Skeletal muscle satellite cell (primary cell): ENCODE measurements around the gene ETV3.
A peak's percentile ranks its signal among the peaks of the same experiment; 100 is the strongest.

Source experiments
- H3K27me3 ChIP-seq: 2 replicates; pipeline ENCODE4 v1.7.0; 2013; ENCODE audit warnings: low read length; ENCODE audit not compliant: control insufficient read depth, insufficient read depth
- H3K36me3 ChIP-seq: 2 replicates; pipeline ENCODE4 v1.7.0; 2013; ENCODE audit warnings: mild to moderate bottlenecking, control low read depth, low read length; ENCODE audit not compliant: insufficient read depth
- H3K4me1 ChIP-seq: 2 replicates; pipeline ENCODE4 v1.7.0; 2013; ENCODE audit warnings: low read length; ENCODE audit not compliant: control insufficient read depth, insufficient read depth
- H3K4me2 ChIP-seq: 2 replicates; pipeline ENCODE4 v1.7.0; 2013; ENCODE audit warnings: mild to moderate bottlenecking, low read length
- H3K4me3 ChIP-seq: 2 replicates; pipeline ENCODE4 v1.7.0; 2013; ENCODE audit warnings: low read length
- H3K9ac ChIP-seq: 2 replicates; pipeline ENCODE4 v1.7.0; 2013; ENCODE audit warnings: mild to moderate bottlenecking, low read depth, low read length, moderate library complexity
- H3K9me3 ChIP-seq: replicated peaks from 2 replicates; pipeline ENCODE4 v1.7.0; 2013; ENCODE audit warnings: mild to moderate bottlenecking, control low read depth, low read length

ETV3 gene

DNA sequence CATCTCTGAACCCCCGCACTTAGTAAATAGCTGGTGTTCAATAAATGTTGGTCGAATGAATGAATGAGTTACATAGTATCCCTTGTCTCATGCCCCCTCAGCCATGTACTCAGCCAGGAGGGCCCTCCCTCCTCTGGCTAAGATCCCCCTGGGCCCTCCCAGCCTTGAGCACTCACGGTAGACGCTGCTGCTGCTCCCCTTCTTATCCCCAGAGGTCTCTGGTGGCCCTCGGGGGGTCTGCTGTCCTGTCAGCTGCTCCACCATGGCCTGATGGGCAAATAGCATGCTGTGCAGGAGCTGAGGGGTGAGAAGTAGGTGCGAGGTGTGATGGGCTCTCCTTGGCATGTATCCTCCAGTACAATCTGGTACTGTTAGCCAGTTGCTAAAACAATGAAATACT, 40.5 kb downstream of the ETV3 start:
- Histone ChIP-seq H3K4me2 (no peak overlapping the region), H3K4me3 (no peak overlapping the region), H3K9ac (no peak overlapping the region), H3K27me3 (peaks cover 9% of the 10 kb centered on the region), H3K36me3 (no peaks in the 10 kb centered on the region), H3K9me3 (no peaks in the 10 kb centered on the region), H3K4me1 (no peaks in the 10 kb centered on the region)

DNA sequence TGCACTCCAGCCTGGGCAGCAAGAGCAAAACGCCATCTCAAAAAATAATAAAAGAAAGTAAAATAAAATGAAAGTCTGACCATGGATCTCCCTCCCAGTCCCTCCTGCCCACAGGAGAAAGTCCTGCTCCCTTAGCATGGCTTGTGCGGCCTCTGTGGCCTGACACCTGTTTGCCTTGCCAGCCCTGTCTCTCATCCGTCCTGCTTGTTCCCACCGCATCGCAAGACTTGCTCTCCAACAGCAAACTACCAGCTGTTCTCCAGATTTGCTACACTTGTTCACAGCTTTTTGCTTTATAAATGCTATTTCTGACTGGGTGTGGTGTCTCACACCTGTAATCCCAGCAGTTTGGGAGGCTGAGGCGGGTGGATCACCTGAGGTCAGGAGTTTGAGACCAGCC, 41.3 kb downstream of the ETV3 start:
- Histone ChIP-seq H3K4me1 (no peaks in the 10 kb centered on the region), H3K4me2 (no peak overlapping the region), H3K27me3 (peaks cover 3% of the 10 kb centered on the region), H3K9me3 (no peaks in the 10 kb centered on the region), H3K9ac (no peak overlapping the region), H3K36me3 (no peaks in the 10 kb centered on the region), H3K4me3 (no peak overlapping the region)

DNA sequence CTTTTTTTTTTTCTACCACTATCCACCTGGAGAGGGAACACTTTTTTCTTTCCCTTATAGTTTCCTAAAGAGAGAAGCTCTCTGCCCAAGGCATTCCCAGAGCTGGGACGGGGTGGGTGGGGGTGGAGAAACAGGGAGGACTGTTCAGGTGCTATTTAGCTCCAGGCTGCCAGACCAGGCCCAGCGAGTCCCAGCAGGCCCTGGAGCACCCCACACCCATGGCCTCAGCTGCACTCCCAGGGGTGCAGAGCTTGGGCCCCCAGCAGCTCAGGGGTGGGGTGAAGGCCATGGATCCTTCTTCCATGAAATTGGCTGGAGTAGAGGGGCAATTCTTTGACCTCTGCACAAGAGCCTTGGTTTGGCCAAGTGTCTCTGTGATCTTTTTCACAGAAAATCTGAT, 42.6 kb downstream of the ETV3 start:
- Histone ChIP-seq H3K4me2 (no peak overlapping the region), H3K9ac (no peak overlapping the region), H3K9me3 (no peaks in the 10 kb centered on the region), H3K27me3 (peaks cover 6% of the 10 kb centered on the region), H3K36me3 (no peaks in the 10 kb centered on the region), H3K4me3 (no peak overlapping the region), H3K4me1 (no peaks in the 10 kb centered on the region)

DNA sequence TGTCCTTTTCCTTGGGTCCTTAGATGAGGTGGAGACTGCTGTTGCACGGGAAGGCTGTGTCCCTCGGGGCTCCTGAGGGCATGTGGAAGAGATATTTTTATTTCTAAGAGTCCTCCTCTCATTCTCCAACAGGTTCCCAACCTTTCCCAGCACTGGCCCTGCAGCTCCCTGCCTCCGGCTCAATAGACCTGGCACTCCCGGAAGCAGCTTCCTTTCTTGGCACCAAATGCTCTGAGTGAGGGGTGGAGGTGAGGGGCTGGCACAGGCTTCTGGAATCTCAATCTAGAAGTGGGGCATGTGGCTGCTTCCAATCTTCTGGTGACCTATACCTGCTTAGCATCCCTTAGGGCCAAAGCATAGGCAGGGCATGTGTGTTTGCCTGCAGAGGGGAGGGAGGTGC, 43.1 kb downstream of the ETV3 start:
- Histone ChIP-seq H3K4me2 (no peak overlapping the region), H3K9ac (no peak overlapping the region), H3K9me3 (no peaks in the 10 kb centered on the region), H3K36me3 (no peaks in the 10 kb centered on the region), H3K27me3 (peaks cover 6% of the 10 kb centered on the region), H3K4me3 (no peak overlapping the region), H3K4me1 (peaks cover 3% of the 10 kb centered on the region)

DNA sequence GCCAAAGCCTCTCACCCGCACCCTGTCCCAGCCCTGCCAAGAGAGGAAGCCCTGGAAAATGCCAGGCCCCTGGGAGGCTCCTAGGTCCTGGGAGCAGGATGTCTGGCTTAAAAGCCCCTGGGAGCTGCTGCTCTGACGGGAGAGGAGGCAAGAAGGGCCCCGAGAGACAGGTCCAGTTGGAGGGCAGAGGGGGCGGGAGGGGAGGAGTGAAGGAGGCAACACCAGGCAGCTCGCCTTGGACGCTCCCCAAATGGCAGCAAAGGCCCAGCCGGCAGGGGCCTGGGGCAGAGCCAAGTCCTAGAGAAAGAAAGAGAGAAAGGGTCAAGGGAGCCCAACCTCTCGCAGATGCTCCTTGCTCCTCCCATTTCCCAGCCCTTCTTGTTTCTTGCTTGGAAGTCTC, 45.4 kb downstream of the ETV3 start:
- no peak overlapping the region for H3K4me3 ChIP-seq
- peaks cover 3% of the 10 kb centered on the region for H3K4me1 ChIP-seq
- no peak overlapping the region for H3K9ac ChIP-seq
- H3K36me3 ChIP-seq, result no peaks in the 10 kb centered on the region
- peaks cover 6% of the 10 kb centered on the region for H3K27me3 ChIP-seq
- no peak overlapping the region for H3K4me2 ChIP-seq
- no peaks in the 10 kb centered on the region for H3K9me3 ChIP-seq

DNA sequence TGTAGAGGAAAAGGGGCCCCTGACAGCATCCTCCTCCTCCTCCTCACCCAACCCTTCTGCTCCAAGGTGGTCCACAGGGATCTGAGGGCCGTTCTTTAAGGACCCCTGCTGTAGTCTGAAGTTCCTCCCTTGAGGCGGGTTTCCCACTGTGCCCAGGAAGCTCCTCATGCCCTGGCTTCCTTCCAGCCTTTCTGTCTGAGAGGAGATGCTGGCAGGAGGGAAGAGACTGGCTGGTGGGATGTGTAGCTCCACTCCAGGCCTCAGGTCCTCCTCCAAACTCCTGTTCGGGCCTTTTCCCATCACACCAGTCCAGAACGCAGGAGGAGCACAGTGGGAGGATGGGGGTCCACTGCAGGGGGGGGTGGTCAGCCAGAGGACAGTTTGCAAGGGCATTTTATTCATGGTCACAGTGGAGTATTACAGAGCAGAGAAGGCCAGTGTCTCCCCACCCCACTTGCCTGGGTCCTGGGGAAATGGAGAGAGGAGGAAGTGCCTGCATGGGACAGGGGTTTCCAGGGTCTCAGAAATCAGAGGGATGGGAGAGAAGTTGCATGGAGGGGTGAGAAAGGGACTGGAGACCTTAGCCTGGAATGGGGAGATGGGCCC, 46.4 kb downstream of the ETV3 start:
- H3K4me1 ChIP-seq, result peaks cover 3% of the 10 kb centered on the region
- no peaks in the 10 kb centered on the region for H3K36me3 ChIP-seq

DNA sequence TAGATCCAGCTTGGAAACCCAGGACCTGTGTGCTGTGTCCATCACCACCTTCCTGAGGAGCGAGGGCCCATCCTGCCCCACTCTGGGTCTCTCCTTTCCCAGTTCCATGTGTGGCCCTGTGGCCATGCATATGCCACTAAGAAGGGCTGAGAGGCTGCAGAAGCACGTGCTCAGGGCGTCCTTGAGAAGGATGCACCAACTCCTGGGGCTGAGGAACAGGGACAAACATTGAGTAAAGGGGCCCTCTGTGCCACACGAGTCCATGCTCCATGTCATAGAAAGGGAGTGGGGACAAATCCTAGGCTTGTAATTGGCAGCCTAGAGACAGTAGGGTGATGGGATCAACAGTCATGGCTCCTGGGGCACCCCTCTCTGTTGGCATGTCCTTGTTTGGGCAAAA, 47.0 kb downstream of the ETV3 start:
- H3K9me3 ChIP-seq, result no peaks in the 10 kb centered on the region
- no peak overlapping the region for H3K4me2 ChIP-seq
- no peak overlapping the region for H3K9ac ChIP-seq
- H3K4me1 ChIP-seq, result peaks cover 3% of the 10 kb centered on the region
- no peak overlapping the region for H3K4me3 ChIP-seq
- H3K36me3 ChIP-seq, result no peaks in the 10 kb centered on the region
- H3K27me3 ChIP-seq, result peaks cover 6% of the 10 kb centered on the region

More for the DNA sequence above, 46.4 kb downstream of the ETV3 start:
- Histone ChIP-seq H3K4me2 (no peak overlapping the region), H3K4me3 (no peak overlapping the region), H3K9me3 (no peaks in the 10 kb centered on the region), H3K27me3 (peaks cover 6% of the 10 kb centered on the region), H3K9ac (no peak overlapping the region)

DNA sequence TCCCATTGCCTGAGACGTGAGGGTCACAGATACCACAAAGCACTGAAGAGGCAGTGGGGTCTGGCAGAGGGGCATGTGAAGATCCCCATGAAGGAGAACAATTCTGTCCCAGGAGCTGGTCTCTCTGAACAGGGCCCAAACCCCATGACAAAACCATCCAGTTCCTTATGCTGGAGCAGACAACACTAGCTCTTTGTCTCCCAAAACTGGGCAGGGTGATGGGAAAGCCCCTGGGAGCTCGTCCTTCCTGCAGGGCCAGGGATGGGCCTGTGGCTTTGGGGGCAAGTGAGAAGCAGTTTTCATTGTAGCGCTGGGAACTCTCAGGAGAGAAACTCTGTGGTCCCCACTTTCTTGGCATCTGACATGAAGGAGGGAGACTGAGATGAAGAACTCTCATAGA, 47.4 kb downstream of the ETV3 start:
- H3K4me3 ChIP-seq, result no peak overlapping the region
- no peaks in the 10 kb centered on the region for H3K36me3 ChIP-seq
- H3K4me1 ChIP-seq, result peaks cover 3% of the 10 kb centered on the region
- H3K9ac ChIP-seq, result no peak overlapping the region
- peaks cover 6% of the 10 kb centered on the region for H3K27me3 ChIP-seq
- no peaks in the 10 kb centered on the region for H3K9me3 ChIP-seq
- no peak overlapping the region for H3K4me2 ChIP-seq

DNA sequence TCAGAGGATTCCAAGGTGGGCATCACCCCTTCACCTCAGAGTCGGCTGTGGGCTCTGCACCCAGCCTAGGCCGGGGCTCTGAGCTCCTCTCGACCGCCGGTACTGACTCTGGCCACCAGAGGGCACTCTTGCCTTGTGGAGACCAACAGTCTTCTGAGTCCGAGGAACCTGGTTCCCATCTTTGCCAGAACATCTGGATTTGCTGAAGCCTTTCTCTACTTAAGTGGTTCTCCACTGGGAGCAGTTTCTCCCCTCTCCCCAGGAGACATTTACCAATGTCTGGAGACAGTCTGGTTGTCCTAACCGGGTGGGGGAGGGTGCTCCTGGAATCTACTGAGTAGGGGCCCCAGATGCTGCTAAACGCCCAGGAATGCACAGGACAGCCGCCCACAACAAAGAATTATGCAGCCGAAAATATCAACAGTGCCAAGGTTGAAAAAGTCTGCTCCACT, 48.0 kb downstream of the ETV3 start:
- Histone ChIP-seq H3K4me3 (no peak overlapping the region), H3K9ac (no peak overlapping the region), H3K27me3 (peaks cover 6% of the 10 kb centered on the region), H3K4me1 (peaks cover 3% of the 10 kb centered on the region), H3K4me2 (peak overlapping the region; percentile 55), H3K36me3 (no peaks in the 10 kb centered on the region), H3K9me3 (no peaks in the 10 kb centered on the region)

DNA sequence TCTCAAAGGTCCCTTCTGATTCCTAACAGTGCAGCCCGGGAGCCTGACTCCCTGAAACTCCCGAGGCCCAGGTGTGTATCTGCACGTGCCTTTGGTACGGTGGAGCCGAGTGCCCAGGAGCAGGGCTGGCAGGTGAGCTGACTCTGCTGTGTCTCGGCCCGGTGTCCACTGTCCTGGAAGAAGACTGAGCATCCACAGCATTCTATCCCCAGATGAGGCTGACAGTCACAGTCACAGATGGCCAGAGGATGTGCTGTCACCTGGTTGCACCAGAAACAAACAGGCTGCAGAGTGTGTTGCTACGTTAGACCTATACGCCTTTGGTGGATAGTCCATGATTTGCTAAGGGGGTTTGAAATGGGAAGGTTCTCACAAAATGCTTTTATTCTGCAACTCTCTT, 48.4 kb downstream of the ETV3 start:
- Histone ChIP-seq H3K9me3 (no peaks in the 10 kb centered on the region), H3K9ac (no peak overlapping the region)

DNA sequence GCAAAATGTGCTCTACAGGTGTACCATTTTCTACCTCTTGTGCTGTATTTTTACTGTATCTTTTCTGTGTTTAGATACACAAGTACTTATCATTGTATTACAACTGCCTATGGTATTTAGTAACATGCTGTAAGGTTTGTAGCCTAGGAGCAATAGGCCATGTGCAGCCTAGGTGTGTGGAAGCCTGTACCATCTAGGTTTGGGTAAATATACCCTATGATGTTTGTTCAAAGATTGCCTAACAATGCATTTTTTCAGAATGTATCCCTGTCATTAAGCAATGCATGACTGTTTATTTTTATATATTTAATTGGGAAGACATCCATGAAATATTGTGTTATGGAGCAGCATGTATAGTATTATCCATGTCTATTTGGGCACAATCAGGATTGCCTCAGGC, 49.6 kb downstream of the ETV3 start:
- no peak overlapping the region for H3K4me3 ChIP-seq
- no peak overlapping the region for H3K4me2 ChIP-seq
- no peaks in the 10 kb centered on the region for H3K9me3 ChIP-seq
- H3K9ac ChIP-seq, result no peak overlapping the region
- H3K27me3 ChIP-seq, result peaks cover 9% of the 10 kb centered on the region
- H3K4me1 ChIP-seq, result peaks cover 3% of the 10 kb centered on the region
- H3K36me3 ChIP-seq, result no peaks in the 10 kb centered on the region

More for the DNA sequence above, 48.4 kb downstream of the ETV3 start:
- no peak overlapping the region for H3K4me3 ChIP-seq
- no peaks in the 10 kb centered on the region for H3K36me3 ChIP-seq
- no peak overlapping the region for H3K4me2 ChIP-seq
- H3K27me3 ChIP-seq, result peaks cover 6% of the 10 kb centered on the region
- H3K4me1 ChIP-seq, result peaks cover 3% of the 10 kb centered on the region

DNA sequence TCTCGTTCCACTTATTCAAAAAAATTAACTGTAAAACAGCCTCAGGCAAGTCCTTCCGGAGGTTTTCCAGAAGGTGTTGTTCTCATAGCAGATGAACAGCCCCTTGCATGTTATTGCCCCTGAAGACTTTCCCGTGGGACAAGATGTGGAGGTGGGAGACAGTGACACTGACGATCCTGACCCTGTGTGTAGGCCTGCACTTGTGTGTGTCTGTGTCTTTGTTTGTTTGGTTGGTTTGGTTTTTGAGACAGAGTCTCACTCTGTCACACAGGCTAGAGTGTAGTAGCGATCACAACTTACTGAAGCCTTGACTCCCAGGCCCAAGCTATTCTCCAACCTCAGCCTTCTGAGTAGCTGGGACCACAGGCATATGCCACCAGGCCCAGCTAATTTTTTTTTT, 51.2 kb downstream of the ETV3 start:
- Histone ChIP-seq H3K4me1 (peaks cover 3% of the 10 kb centered on the region), H3K9ac (no peak overlapping the region), H3K36me3 (no peaks in the 10 kb centered on the region), H3K9me3 (no peaks in the 10 kb centered on the region), H3K4me3 (no peak overlapping the region), H3K27me3 (peaks cover 23% of the 10 kb centered on the region), H3K4me2 (no peak overlapping the region)
